ENCODE results near the gene SESTD1.
"Not testable (repeated sequence)": the region's sequence is repeated elsewhere in the genome, so short reads cannot be mapped to it uniquely, and the experiment has no call there.

The SESTD1 gene

DNA sequence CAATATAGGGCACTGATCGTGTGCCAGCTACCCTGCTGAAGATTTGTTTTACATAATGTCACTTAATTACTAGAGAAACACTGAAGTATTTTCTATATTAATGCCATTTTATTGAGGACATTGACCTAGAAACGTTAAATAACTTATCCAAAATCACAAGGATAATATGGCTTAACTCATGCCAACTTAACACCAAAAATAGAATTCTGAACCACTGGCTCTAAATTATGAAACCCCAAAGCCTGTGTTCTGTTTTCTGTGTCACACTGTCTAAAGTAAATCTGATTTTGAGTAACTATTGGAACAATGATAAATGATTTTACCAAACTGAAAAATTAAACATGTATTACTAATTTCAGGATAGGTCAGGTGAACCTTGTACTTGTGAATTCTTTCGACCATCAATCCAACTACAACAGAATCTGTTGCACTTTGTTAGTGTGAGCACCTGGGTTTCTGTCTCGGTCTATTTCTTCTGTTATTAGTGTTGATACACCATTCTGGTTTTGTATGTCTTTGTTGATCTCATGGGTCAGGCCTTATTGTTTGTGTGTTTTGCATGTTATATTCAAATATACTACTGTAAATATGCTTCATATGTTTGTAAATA, 166.4 kb downstream of the SESTD1 start:
- DNase-seq: no peak

- no peak for DNase-seq
Observed at GRCh38 chr2:179097131-179097530, 167.5 kb downstream of the SESTD1 start.

DNA sequence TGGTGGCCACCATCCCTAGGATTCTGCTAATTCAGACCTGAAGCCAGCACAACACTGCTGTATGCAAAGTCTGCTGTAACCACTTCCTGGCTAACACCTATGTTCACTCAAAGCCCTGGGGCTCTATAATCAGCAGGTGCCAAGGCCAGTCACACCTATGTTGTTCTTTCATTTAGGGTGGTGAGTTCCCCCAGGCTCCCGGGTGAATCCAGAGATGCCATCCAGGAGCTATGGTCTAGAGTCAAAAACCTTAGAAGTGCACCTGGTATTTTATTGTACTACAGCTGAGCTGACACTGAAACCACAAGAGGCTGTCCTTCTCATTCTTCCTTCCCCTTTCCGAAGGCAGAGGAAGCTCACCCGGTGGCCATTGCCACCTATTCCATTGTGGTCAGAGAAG, 168.5 kb downstream of the SESTD1 start:
- no peak for DNase-seq

- DNase-seq: not testable (repeated sequence)
Observed at GRCh38 chr2:179092912-179093311, 171.7 kb downstream of the SESTD1 start.

GRCh38 chr2:179082697-179083096, 181.9 kb downstream of the SESTD1 start:
- no peak for DNase-seq

DNA sequence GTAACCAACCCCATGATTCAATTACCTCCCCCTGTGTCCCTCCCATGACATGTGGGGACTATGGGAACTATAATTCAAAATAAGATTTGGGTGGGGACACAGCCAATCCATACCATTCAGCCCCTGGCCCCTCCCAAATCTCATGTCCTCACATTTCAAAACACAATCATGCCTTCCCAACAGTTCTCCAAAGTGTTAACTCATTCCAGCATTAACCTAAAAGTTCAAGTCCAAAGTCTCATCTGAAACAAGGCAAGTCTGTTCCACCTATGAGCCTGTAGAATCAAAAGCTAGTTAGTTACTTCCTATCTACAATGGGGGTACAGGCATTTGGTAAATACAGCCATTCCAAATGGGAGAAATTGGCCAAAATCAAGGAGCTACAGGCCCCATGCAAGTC, 182.7 kb downstream of the SESTD1 start:
- no peak for DNase-seq

- DNase-seq: no peak
Observed at GRCh38 chr2:179072527-179072926, 192.1 kb downstream of the SESTD1 start.

- DNase-seq: no peak
Observed at GRCh38 chr2:179071810-179072355, 192.7 kb downstream of the SESTD1 start.

GRCh38 chr2:179070895-179071294, 193.7 kb downstream of the SESTD1 start:
- DNase-seq: peak; percentile 9

- no peak for DNase-seq
Observed at GRCh38 chr2:179069685-179070084, 194.9 kb downstream of the SESTD1 start.

- no peak for DNase-seq
Observed at GRCh38 chr2:179068991-179069643, 195.5 kb downstream of the SESTD1 start.

DNA sequence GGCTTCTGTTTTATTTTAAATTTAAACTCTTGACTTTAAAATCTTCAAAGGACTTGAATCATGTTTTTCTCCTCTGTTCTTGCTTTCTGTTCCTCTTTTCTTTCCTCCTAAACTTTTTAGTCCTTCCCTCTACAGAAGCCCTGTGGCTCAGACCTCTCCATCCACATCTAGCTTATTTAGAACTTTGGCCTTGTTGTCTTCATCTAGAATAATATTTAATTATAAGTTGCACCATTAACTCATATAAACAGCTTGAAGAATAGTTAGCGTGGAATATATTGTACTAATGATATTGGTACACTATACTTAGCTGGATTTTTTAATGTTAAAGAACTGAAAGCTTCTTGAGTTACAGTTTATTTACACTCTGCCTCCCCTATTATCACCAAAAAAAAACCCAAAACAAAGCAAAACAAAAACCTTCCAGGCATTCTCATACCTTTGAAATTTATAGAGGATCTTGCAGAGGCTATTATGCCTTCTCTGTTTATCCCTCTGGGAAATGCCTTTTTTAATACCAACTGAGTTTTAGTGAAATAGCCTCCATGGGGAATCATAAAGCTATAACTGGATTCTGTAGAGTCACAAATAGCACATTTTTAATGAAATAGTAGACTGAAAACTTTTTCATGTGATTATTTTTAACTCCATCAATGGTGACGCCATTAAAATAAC, 205.5 kb downstream of the SESTD1 start:
- no peak for DNase-seq

DNA sequence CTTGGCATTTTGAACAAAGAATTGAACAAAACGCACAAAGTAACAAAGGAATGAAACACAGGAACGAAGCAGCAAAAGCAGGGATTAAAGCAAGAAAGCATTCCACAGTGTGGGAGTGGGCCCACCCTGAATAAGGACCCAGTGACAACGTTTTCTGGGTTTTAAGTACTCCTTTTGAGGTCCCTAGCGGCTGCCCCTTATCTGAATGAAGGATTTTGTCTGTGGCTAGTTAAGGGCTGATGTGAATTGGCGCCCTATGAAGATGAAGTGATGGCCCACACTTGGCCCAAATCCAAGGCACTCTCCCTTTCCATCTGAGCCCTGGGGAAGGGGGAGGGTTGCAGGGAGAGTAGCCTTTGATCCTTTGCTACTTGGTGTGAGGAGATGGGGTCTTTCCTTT, 206.9 kb downstream of the SESTD1 start:
- DNase-seq: no peak

DNA sequence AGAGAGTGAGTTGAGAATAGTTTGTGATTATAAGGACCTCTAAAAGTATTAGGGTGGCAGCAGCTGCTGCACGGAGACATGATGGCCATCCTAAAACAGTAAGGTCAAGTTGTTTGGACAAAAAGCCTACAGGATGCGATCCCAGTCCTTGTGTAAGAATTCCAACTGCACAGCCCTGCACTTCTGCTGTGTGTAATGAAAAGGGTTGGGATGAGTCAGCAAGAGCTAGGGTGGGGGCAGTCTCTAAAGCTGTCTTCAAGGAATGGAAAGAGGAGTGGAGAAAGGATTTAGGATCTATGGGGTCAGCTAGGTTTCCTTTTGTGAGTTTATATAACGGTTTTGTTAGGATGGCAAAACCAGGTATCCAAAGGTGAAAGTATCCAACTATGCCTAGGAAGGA, 211.1 kb downstream of the SESTD1 start:
- not testable (repeated sequence) for DNase-seq
